Measurements from ENCODE around the gene ADAMTS16.

The ADAMTS16 gene

GRCh38 chr5:5350101-5350500, 210.0 kb downstream of the ADAMTS16 start:
- no peak for DNase-seq

- DNase-seq: no peak
These were observed 211.3 kb downstream of the ADAMTS16 start for GRCh38 chr5:5351288-5351979.

GRCh38 chr5:5352675-5353074, 212.5 kb downstream of the ADAMTS16 start:
- DNase-seq: no peak

- no peak for DNase-seq
These were observed 213.6 kb downstream of the ADAMTS16 start for GRCh38 chr5:5353681-5354080.

- DNase-seq: no peak
These were observed 216.6 kb downstream of the ADAMTS16 start for GRCh38 chr5:5356765-5357164.

GRCh38 chr5:5359618-5360017, 219.5 kb downstream of the ADAMTS16 start:
- no peak for DNase-seq

GRCh38 chr5:5360363-5360940, 220.3 kb downstream of the ADAMTS16 start:
- DNase-seq: no peak

- DNase-seq: no peak
These were observed 220.9 kb downstream of the ADAMTS16 start for GRCh38 chr5:5360941-5361520.

GRCh38 chr5:5363045-5363444, 222.9 kb downstream of the ADAMTS16 start:
- DNase-seq: no peak

GRCh38 chr5:5364932-5365331, 224.8 kb downstream of the ADAMTS16 start:
- DNase-seq: no peak

- DNase-seq: no peak
These were observed 227.6 kb downstream of the ADAMTS16 start for GRCh38 chr5:5367739-5368138.

- no peak for DNase-seq
These were observed 229.0 kb downstream of the ADAMTS16 start for GRCh38 chr5:5369051-5369605.
